SHP77 (cell line): Measurements from ENCODE around the gene IRF8.
"Not testable (repeated sequence)": the region's sequence is repeated elsewhere in the genome, so short reads cannot be mapped to it uniquely, and the experiment has no call there.

Experiments
- DNase-seq, 2 experiments: peaks; one replicate each; lab custom pipeline; 2025; lab: John Stamatoyannopoulos, UW

The IRF8 gene

DNA sequence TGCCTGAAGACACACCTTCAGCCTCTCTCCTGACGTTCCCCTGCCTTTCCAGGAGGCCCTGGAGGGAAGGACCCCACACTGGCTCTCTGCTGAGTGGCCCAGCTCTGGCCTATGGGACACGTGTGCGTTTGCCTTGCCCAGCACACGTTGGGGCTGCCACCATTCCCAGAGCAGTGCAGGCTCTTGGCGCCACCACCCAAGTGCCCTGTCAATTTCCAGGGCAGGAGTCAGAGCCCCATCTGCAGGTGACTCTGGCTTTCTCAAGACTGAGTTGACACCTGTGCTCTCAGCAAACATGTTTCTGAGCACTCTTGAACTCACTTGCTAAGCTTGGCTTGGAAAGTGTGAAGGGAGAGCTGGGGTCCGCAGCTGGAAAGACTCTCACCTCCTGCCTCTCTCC, 4.7 kb upstream of the IRF8 start:
- no peak for DNase-seq

DNA sequence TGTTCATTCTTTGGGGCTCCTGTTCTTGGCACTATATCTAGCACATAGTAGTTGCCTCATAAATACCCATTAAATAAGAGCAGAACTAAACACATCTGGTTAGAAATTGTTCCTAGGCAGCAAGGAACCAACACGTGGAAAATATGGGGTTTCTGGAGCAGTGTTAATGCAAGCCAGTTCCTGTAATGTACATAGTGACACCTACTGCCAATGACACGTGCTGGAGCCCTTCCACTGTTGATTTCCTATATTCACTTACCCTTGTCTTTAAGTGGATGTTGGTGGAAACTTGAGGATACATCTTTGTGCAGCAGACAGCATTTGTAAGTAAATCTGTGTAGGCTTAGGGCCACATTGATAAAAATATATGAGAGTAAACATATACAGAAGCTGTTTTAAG, 1.6 kb upstream of the IRF8 start:
- no peak for DNase-seq

DNA sequence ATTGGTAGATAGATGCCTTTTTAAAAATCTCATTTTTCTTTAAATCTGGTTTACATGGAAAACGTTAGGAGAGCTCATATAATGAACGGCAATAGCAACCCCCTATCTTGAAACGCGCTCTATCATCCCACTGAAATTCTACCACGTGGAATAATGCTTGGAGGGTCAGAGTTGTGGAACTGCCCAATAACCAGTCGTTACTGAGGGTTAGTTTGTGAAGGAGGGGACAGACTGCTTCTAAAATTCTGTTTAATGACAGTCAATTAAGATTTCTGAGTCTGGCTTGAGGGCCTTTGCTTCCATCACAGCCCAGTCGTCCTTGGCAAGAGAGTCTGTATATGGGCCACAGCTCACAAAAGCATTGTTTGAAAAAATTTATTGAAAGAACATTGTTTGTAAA, 482 bp downstream of the IRF8 start:
- DNase-seq, result no peak

DNA sequence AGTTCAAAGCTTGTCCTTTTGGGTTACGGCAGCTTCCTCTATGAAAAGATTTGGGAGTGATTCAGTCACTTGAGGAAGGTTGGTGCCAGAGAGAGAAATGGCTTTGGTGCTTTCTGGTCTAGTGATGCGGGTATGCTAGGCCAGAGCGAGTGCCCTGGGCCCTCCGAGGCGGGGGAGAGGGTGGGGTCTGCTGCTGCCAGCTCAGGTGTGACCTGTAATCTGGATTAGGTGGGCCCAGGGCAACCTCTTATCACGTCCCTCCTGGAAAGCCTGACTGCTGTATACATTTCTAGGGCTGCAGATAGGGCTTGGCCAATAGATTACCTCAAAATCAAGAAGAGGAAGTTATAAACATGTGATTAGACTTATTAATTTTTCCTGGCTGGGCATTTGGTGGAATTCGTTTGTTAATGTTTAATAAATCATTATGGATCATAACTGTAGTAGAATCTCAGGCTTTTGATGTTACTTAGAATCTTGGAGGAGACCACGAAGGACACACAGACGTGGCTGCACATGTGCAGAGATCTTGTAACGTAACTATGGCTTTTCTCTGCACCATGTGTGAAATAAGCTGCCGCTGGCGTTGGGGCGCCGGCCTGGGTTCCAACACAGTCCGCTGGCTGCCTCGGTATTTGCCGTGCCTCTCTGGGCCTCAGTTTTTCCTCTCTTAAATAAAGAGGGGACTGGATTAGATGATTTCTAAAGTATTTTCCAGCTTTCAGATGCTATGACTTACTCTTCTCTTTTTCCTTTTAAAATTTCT, 1.2 kb downstream of the IRF8 start:
- DNase-seq, result no peak

DNA sequence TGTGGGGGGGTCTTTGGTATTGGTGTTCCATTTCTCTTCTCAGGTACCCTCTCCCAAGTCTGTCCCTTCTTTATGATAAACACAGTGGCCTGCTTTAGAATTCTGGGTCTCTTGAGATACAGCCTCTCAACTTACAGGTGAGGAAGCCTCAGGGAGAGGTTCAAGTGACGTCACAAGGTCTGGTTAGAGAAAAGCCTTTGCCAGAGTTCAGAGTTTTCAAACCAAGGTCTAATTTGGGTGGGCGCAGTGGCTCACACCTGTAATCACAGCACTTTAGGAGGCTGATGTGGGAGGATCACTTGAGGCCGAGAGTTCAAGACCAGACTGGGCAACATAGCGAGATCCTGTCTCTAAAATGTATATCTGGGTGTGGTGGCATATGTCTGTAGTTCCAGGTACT, 2.1 kb downstream of the IRF8 start:
- DNase-seq, result no peak

DNA sequence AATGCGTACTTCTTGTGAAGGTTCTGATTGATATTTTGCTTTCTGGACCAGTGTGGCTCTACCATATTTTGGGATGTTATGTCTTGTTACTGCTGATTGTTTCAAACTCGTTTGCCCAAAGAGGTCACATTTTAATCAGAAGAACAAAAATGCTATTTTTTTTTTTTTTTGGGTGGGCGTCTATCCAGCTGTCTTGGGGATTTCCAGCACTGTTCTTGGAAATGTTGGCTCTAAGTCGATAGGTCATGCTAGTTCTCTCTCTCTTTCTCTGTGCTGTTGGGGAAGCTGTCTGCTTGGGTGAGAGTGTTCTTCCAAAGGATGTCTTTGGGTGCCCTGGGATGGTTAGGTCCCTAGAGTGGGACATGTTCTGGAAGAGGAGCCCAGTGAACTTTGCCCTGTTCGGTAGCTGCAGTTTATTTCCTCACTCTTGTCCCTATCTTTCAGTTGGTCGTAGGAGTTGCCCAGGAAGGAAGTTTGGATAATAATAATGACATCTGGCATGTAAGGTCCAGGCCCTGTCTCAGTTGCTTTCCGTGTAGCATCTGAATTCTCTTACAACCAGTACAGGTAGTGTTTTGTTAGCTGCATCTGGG, 2.9 kb downstream of the IRF8 start:
- DNase-seq, result no peak

DNA sequence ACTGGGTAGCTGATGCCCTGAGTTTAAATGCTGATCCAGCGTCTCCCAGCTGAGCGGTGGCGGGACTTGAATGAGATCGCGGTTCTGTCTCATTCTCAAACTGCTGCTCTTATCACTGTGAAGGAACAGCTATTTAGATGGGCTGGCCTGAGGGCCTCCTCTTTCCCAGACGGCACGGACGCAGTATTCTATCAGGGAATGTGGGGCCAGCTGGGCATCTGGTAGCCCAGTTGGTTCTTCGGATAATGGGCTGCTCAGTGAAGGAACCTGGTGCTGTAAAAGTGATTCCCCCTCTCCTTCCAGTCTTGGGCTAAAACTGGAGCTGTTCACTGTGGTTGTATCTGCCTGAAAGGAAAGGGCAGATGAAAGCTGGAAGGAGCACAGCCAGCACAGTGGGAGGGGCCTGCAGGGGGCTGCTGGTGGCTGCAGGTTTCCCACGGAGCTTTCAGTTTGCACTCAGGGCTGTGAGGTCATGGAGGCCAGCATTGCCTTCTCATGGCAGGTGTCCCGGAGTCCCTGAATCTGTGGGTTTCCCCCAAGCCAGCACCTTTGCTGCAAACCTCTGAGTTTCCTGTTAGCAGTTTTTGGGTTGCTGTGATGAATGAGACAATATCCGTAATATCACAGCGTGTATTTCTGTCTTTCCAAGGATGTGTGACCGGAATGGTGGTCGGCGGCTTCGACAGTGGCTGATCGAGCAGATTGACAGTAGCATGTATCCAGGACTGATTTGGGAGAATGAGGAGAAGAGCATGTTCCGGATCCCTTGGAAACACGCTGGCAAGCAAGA, 3.6 kb downstream of the IRF8 start:
- DNase-seq, result no peak

DNA sequence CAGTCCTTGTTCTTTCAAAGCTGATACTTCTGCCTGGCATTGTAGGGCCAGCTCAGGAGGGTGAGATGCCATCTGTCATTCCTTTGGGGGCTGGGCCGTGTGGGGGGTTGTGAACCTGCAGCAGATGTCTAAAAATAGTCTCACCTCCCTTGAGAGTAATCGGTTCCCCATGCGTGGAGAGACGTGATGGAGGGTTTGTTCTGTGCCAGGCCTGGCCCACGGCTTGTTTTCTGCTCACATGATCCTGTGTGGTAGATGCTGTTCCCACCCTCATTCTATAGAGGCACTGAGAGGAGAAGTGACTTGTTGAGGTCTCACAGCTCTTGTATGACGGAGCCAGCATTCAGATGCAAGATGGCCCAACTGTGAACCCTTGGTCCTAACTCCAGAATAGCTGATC, 4.6 kb downstream of the IRF8 start:
- no peak for DNase-seq

DNA sequence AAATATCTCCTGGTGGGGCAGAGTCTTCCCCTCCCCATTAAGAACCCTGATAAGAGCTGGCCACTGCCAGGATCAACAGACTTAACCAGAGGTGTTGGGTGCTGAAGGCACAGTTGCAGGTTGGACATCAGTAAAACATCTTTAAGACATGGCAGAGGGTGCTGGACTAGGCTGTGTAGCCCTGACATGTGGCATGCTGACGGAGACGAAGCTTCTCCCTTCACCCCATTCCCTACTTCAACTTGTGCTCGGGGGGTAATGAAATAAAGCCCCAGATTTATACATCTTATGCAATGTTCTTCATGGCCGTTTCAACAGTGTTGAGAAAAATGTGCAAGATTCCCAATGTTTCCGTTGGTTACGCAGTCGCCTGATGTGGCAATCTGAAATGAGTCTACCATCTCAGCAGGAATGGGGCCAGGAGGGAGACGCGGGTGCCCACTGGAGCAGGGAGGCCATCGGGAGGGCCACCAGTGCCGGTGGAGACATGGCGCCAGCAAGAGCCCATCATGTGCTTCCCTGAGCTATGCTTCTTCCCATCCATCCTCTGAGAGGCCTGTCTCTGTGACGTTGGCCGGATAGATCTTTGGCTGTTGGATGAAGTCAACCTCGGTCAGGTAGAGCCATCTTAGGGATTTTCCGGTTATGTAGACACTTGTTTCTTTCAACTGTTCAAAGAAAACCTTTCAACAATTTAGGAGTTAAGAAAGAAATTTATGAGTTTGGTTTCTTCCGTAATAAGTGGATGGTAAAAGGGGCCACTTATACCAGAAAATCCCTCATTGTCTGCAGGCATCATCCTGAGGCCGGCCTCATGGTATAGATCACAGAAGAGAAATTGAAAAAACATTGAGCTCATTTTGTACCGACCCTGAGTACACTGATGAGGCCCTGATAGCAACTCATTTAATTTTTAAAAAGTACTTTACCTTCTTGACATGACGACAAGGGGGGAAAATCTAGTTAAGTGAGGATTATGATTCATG, 6.4 kb downstream of the IRF8 start:
- no peak for DNase-seq

DNA sequence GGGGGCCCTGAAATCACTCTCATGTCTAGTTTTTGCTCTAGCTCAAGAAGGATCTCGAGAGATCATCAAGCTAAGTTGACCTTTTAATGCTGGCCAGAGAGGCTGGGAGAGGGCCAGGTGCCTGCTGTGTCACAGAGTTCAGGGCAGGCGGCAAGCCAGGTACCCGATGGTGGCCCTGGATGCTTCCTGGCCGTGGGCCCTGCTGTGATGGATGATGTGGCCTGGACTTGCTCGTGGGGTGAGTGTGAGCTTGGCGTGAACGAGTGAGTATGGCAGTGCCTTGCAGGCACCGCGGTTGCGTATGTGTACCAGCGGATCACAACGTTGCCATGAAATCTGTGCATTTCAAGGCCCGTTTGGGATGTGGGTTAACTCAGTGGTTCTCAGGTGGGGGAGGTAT, 7.4 kb downstream of the IRF8 start:
- DNase-seq, result no peak

DNA sequence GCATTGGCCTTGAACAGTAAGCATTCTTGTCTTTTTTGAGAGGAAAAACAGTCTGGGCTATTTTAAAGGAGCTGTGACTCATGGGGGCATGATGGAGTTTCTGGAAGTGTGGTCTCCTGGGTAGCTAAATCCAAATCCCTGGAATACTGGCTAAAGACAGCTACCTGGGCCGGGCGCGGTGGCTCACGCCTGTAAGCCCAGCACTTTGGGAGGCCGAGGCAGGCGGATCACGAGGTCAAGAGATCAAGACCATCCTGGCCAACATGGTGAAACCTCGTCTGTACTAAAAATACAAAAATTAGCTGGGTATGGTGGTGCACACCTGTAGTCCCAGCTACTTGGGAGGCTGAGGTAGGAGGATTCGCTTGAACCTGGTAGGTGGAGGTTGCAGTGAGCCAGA, 8.3 kb downstream of the IRF8 start:
- not testable (repeated sequence) for DNase-seq

DNA sequence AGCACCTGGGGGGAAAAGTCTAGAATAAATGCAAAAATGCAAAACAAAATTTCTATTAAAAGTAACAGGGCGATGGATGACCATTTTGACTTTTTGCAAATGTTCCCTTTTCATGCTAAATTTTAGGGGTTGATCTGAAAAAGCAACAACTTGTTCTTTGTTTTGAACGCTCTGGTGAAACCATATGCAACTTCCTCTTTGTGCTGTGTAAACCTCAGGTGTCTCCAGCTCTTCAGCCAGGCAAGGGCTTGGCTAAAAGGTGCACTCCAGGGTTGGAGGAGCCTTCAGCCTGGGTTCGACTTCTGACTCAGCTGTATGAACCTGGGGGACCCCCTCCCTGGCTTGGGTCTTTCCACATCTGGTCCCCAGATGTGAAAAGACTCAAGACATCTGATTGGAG, 9.5 kb downstream of the IRF8 start:
- DNase-seq, result no peak

DNA sequence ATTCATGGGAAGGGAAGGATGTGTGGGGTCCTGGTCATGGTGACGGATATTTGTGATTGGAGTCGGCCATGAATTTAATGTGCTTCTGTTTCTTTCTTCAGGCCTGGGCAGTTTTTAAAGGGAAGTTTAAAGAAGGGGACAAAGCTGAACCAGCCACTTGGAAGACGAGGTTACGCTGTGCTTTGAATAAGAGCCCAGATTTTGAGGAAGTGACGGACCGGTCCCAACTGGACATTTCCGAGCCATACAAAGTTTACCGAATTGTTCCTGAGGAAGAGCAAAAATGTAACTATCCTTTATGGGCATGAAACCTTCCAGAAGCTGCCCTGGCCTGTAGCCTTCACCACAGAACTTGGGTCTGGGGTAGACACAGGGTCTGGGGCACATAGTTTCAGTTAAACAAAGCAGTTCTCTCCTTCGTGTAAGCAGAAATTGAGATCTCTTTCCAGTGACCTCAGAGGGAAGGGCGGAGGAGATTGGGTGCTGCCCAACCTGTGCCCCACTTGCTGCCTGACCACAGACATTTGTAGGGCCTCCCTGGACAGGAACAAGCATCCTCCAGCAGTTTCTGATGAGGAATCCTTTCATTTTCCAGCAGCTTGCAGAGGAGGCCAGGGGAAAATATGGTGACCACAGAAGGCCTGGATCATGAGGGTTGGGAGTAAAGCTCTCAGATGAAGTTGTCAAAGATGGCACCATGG, 10.1 kb downstream of the IRF8 start:
- no peak for DNase-seq

DNA sequence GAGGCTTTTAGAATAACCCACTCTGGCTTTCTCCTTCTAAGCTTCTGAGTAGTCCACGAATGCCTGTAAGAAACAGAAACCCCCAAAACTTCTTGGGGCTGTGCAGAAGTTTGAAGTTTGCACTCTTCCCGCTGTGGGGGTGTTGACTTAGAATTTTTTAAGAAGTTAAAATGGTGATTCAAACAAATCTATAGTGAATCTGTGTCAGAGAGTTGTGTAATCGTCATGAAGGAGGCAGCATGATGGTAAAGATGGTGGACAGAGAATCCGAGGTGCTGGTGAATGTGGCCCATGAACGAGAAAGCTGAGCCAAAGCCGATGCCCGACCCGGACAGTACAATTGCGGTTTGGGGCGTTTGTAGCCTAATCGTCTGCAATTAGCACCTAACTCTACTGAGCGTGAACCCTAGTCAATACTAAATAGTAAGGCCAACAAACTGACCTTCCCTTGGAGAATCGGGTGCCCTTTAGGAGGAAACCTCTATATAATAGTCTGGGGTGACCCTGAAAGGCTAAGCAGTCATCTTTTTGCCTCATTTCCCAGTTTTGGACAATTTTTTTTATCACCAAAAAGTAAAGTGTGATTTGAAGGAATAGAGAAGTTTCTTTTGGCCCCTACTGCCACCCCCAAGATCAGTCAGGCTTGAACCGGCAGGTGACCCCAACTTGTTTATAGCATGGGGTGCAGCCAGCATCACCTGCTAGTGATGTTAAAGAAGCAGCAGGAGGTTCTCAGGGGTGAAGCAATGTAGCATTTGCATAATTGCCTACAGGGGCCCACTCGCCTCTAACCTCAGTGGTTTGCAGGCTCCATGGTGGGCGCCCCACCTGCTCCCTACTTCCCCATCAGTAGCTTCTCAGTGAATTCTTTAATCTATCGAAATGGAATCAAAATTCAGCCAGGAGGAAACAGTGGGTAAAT, 11.2 kb downstream of the IRF8 start:
- no peak for DNase-seq

DNA sequence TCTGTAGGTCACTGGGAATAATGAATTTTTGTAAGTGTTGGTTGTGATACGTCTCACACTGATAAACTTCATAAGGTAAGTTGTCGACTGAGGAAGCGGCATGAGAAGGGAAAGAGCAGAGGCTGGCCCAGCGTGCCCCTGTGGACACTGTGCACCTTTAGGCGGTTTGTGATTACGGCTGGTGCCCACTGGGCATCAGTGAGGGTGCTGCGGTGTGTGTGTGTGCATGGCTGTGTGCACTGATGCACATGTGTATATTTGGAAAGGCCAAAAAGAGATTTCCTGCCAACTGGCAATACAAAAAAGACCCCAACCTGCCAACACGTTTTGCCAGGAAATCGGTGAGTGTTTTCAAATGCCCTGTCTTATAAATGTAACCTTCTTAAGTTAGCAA, 11.9 kb downstream of the IRF8 start:
- no peak for DNase-seq

DNA sequence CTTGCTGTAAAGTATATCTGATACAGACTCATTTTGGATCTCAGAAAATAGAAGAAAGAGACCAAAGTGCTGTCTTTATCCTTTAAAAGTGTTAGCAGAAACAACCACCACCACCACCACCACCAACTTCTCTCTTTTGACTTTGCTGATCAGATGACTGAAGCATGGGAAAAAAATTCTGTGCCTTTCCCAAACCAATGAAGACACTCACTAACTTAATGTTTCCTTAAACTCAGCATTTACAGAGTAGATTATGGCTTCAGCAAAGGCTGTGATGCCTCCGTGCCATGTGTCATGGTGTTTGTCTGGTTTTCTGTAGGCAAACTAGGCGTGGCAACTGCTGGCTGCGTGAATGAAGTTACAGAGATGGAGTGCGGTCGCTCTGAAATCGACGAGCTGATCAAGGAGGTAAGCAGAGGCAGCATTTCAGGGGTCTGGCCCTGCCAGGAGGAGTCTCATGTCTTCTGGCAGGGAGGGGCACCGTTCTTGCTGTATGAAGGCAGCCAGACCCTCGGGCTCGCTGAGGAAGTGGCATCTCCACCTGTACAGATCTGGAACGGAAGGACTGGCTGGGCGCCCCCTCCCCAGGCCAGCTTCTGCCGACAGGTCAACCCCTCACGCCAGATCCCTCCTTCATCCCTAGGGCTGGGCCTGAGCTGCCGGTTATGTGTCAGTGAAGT, 12.4 kb downstream of the IRF8 start:
- DNase-seq, result no peak

DNA sequence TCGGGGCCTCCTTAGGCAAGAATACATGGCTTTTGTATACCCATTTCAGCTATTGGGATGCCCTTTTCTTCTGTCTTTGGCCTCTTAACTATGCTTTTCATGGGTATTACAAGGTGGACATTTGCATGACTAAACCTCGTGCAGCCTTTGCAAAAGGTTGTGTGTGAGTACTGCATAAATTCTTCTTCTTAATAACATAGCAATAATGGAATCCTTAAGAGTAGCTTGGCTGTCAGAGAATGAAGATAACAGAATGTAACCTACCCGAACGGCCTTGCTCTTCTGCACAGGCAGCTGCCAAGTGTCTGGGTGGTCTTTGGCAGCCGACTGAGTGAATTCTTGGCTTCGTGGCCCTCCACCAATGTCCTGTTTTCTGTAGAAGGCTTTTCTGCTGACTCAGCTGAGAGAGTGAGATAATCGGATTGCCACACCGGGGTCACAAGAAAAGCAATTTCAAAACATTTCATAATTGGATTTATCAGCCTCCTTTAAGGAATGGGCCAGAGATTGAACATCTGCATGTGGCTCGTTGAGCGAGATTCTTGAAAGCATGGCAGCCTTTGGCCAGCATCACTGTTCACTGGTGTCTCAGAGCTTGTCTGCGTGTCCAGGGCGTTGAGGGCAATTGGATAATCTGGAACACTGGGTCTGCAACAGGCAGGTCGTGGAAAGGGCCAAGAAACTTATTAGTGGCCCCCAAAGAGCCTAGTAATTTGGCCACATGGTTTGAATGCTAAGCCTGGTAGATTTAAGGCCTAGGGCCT, 13.4 kb downstream of the IRF8 start:
- DNase-seq, result no peak

DNA sequence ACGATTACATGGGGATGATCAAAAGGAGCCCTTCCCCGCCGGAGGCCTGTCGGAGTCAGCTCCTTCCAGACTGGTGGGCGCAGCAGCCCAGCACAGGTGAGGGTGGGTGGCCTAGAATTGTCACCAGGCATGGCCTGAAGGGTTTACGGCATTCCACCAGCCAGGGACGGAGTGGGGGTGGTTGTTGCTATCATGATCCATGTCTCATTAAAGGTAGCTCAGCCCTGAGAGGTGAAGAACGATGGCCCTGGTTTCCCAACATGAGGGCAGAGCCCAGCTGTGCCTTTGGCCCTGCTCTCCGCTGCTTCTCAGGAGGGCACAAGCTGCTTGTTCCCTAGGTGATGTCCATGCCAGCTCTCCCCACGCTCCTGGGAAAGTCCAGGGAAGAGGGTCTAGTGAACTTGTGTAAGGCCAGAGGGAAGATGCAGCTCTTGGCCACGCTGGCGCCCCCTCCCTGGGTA, 14.2 kb downstream of the IRF8 start:
- DNase-seq, result no peak
